ENCODE data around the gene PRICKLE4. TPM values are rescaled to one million over a fixed set of nuclear protein-coding genes. Genes with fewer than 3 reads are reported as not detected.

The PRICKLE4 gene
- total and polyA plus RNA-seq, 2 of the 13 experiments (the other 11 are each of a cell fraction or from before 2014, with no cell fraction given) = 0.92 to 1.2 TPM

- TF ChIP-seq ZNF615 (CRISPR knock-in tag; IDR thresholded peaks at IDR 0.05; ENCODE audit: borderline replicate concordance) (no peak), CAMTA2 (CRISPR knock-in tag; IDR thresholded peaks at IDR 0.05; ENCODE audit: borderline replicate concordance) (no peak), ARID2 (CRISPR knock-in tag; IDR thresholded peaks at IDR 0.05; ENCODE audit: borderline replicate concordance) (no peak), ISX (CRISPR knock-in tag; conservative IDR thresholded peaks at IDR 0.05) (no peak), ZNF749 (CRISPR knock-in tag; IDR thresholded peaks at IDR 0.05; ENCODE audit: borderline replicate concordance) (no peak), ZFP62 (CRISPR knock-in tag; IDR thresholded peaks at IDR 0.05) (no peak), CHCHD3 (CRISPR knock-in tag; IDR thresholded peaks at IDR 0.05) (no peak), NR3C1 (CRISPR knock-in tag; IDR thresholded peaks at IDR 0.05) (no peak), ZNF180 (CRISPR knock-in tag; IDR thresholded peaks at IDR 0.05; ENCODE audit: borderline replicate concordance, low read depth) (no peak), HDAC6 (IDR thresholded peaks at IDR 0.05; ENCODE audit: low read depth, low read length) (no peak), ZBTB26 (CRISPR knock-in tag; IDR thresholded peaks at IDR 0.05; ENCODE audit: borderline replicate concordance) (peak; percentile 50; the same call in 1 of the 2 replicates), CCAR2 (optimal IDR thresholded peaks at IDR 0.05; ENCODE audit: low read depth, low read length) (no peak), PBX3 (CRISPR knock-in tag; IDR thresholded peaks at IDR 0.05; ENCODE audit: borderline replicate concordance) (no peak), KLF6 (CRISPR knock-in tag; IDR thresholded peaks at IDR 0.05) (no peak), ZNF138 (CRISPR knock-in tag; IDR thresholded peaks at IDR 0.05; ENCODE audit: low read depth) (no peak), ZNF879 (CRISPR knock-in tag; IDR thresholded peaks at IDR 0.05) (no peak), MXI1 (IDR thresholded peaks at IDR 0.05; ENCODE audit: borderline replicate concordance, low read depth, low read length) (no peak), HNRNPL (IDR thresholded peaks at IDR 0.05; ENCODE audit: low read depth, low read length) (no peak), ZNF451 (CRISPR knock-in tag; IDR thresholded peaks at IDR 0.05) (no peak), DPF2 (CRISPR knock-in tag; IDR thresholded peaks at IDR 0.05; ENCODE audit: borderline replicate concordance, low read depth) (no peak), ZNF343 (CRISPR knock-in tag; IDR thresholded peaks at IDR 0.05) (no peak), PHF21A (CRISPR knock-in tag; IDR thresholded peaks at IDR 0.05) (no peak), ZNF253 (CRISPR knock-in tag; IDR thresholded peaks at IDR 0.05; ENCODE audit: borderline replicate concordance) (no peak), MYNN (CRISPR knock-in tag; IDR thresholded peaks at IDR 0.05; ENCODE audit: low read depth) (no peak), TBX2 (CRISPR knock-in tag; IDR thresholded peaks at IDR 0.05; ENCODE audit: borderline replicate concordance) (no peak; the same call in 1 of the 2 replicates)
These were observed 45.7 kb upstream of the PRICKLE4 start (continued) for GRCh38 chr6:41734666-41735426.

Measured in HepG2 (cell line).